8988T (cell line): ENCODE measurements around the gene MUS81.

ENCODE experiments used
- DNase-seq: peaks from one replicate; pipeline ENCODE4 v3.0.0; 2011

MUS81 gene

GRCh38 chr11:65849366-65849765 is 10.9 kb upstream of the MUS81 start:
- DNase-seq: no peak

DNA sequence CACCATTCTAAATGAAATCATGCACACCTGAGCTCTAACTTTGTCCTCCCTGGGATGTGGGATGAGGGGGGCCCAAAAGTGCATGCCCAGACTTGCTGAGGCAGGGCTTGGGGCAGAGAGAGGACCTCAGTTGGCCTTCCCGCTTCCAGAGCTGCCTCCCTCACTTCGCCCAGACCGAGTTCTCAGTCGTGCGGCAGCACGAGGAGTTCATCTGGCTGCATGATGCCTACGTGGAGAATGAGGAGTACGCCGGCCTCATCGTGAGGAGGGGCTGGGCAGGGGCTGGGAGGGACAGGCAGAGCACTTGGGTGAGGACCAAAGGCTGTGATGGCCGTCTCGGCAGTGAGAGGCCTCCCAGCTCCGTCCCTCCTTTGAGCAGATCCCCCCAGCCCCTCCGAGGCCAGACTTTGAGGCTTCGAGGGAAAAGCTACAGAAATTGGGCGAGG is 10.4 kb upstream of the MUS81 start:
- DNase-seq: no peak

DNA sequence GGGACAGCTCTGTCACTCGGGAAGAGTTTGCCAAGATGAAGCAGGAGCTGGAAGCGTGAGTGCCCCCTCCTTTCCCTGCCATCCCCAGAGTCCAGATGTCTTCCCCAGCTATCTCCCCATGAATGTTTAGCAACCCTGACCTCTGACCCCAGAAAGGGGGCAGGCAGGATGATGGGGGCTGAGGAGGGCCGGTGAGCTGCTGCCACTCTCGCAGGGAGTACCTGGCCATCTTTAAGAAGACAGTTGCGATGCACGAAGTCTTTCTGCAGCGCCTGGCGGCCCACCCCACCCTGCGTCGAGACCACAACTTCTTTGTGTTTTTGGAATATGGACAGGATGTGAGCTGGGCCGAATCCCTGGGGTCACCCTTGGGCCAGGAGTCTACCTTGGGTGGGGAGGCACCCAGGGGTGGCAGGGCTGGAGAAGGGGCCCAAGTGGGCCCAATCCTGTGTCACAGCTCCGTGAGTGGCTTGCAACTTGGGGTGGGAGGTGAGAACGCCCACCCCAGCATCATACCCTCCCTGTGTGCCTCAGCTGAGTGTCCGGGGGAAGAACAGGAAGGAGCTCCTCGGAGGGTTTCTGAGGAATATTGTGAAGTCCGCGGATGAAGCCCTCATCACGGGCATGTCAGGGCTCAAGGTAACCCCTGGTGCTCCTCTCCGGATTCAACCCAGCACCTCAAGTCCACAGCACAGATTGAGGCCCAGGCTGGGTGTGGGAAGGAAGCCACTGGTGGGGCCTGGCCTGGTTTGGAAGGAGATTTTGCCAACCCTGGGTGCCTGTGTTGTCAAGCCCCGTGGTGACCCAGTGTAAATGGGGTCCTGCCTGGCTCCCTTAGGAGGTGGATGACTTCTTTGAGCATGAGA is 9.8 kb upstream of the MUS81 start:
- no peak for DNase-seq

- peak; percentile 58 for DNase-seq
Measured at GRCh38 chr11:65851083-65851579, 9.1 kb upstream of the MUS81 start.

- DNase-seq: no peak
Measured at GRCh38 chr11:65851811-65852507, 8.3 kb upstream of the MUS81 start.

GRCh38 chr11:65852508-65853245 is 7.6 kb upstream of the MUS81 start:
- DNase-seq: no peak

- no peak for DNase-seq
Measured at GRCh38 chr11:65853246-65853979, 6.8 kb upstream of the MUS81 start.

DNA sequence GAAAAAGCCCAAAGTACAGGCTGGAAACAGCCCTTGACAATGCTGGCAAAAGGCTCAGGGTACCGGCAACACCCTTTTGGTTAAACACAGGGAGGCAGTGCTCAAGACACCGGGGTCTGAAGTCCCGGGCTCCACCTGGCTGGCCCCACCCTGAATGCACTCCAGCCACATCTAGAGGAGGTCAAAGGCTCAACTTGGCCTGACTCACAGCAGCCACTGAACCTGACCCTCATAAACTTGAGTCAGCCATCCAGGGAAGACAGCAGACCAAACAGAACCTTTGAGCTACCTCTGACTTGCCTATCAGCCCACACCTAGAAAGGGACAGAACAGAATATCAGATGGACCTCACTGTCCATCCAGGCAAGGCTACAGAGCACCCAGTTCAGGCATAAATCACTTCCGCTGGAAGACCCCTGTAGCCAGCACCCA is 6.1 kb upstream of the MUS81 start:
- DNase-seq: no peak

GRCh38 chr11:65854852-65855837 is 5.1 kb upstream of the MUS81 start:
- no peak for DNase-seq

GRCh38 chr11:65855927-65856363 is 4.3 kb upstream of the MUS81 start:
- no peak for DNase-seq

GRCh38 chr11:65856689-65857499 is 3.3 kb upstream of the MUS81 start:
- DNase-seq: peak; percentile 79

- no peak for DNase-seq
Measured at GRCh38 chr11:65857500-65857852, 2.8 kb upstream of the MUS81 start.

DNA sequence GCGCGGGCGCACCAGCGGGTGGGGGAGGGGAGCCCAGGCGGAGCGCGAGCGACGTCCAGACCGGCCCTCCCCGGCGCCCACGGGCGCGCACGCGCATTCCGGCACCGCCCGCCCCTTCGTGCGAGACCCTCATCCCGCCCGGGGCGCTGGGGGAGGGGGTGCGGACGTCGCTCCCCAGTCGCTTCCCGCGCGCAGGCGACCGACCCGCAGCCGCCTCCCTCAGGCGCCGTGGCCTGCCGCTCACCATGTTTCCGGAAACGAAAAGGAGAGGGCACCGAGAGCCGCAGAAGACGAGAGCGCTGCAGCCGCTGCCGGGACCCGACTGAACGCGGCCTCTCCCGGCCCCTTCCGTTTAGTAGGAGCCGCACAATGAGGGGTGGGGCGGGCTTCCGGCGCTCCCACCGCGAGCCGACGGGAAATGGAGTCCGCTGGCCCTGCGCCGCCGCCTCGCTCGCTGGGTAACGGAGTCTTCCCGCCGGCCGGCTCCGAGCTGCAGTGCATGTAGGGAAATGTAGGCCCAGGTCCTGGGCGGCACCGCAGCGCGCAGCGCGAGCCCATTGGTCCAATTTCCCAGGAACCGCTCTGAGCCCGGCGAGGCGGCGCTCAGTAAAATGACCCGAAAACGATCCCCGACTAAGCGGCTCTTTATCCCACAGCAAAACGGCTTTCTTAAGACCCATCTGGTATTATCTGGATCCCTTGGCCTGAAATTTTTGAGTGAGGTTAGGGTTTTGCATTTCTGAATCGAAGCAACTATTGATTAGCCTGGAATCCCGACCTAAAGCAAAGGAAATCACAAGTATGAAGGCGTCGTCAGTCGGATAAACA is 2.2 kb upstream of the MUS81 start, which contains the start of gene CFL1:
CFL1 (minus strand) TSS at position 328 of the 828 bp plus-strand sequence; CDS start at position 247, 81 bp downstream.
- peak; percentile 93 for DNase-seq

DNA sequence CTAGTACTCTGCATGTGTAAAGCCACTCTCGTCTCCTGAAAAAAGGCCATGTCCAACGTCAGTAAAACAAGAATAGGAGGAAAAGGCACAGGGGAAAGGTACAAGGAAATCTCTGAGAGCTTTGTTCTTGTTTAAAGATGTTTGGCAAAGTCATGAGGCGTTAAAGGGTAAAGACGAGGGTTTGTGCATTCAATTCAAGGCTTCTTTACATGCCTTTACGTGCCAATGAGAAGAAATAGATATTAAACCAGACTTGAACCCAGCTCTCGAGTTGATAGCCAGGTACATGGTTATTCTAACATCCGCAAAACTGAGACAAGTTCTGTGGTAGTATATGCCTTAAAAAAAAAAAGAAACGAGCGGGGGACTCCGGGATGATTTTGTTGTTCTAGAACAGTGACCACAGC is 1.5 kb upstream of the MUS81 start:
- DNase-seq: no peak

GRCh38 chr11:65859095-65859811 is 980 bp upstream of the MUS81 start:
- DNase-seq: peak; percentile 97

GRCh38 chr11:65859812-65860277 is 388 bp upstream of the MUS81 start:
- no peak for DNase-seq

DNA sequence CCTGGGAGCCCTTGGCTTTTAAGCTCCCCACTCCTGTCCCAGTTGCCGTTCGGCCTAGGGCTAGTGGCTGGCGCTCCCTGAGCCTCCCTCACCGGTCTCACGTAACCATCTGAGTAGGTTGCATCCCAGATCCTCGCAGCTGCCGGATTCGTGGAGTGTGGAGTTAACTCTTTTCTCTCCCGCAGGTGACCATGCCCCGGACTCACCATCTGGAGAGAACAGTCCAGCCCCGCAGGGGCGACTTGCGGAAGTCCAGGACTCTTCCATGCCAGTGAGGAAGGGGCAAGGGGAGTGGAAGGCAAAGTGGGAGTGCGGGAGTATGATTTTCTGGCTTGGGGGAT is 902 bp downstream of the MUS81 start:
- no peak for DNase-seq

DNA sequence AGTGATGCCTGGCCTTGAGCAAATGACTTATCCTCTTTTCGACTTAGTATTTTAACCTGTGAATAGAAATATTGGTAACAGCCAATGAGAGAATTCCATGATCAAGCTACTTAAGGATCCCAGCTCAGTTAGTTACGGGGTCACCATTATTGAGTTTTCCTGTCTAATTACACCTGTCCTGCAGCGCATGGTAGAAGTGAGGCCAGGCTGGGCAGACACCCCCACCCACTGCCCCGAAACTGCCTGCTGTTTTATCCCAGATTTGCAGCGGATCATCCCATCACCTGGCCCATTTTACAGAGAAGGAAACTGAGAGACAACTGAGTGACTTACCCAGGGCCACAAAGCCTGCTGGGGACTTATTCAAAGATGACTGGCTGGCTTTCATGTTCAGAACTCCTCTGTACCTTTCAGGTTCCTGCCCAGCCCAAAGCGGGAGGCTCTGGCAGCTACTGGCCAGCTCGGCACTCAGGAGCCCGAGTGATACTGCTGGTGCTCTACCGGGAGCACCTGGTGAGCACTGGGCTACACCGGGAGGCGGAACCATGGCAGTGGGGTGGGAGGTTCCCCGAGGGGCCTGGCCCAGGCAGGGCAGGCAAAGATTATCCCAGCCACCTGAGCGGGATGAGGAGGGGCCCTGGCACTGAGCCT is 1.4 kb downstream of the MUS81 start:
- DNase-seq: no peak
